Uterus (tissue), 2 donors: ENCODE measurements around the gene ANO4.

Source experiments
- CTCF ChIP-seq, 4 experiments: fragments of 200-600 bp in 2 of 4; fragments of 450-650 bp in 2 of 4; sonication (generic) in 2 of 4; IDR thresholded peaks; one replicate each; pipeline ENCODE4 v1.5.1; 2016 to 2019; ENCODE audit warnings: antibody characterized with exemption in 4 of 4, mild to moderate bottlenecking in 2 of 4, moderate library complexity in 1 of 4
- POLR2A ChIP-seq, 2 donors: fragments of 450-650 bp; IDR thresholded peaks; one replicate each; pipeline ENCODE4 v1.6.1; 2016; ENCODE audit warnings: antibody characterized with exemption in 2 of 2, mild to moderate bottlenecking in 1 of 2, moderate library complexity in 1 of 2

GRCh38 chr12:100778967-100779590, 15.5 kb upstream of the ANO4 start:
- no peak for TF ChIP-seq CTCF (IDR thresholded peaks at IDR 0.05)
- TF ChIP-seq POLR2A (IDR thresholded peaks at IDR 0.05): no peak
